Limb (tissue), 2 donors: Measurements from ENCODE around the gene LRRC56.

ENCODE experiments used
- DNase-seq, 2 donors: peaks; one replicate each; pipeline ENCODE4 v3.0.0-alpha.2; 2016; ENCODE audit errors: extremely low spot score in 2 of 2

LRRC56 gene

GRCh38 chr11:536841-537621, at the start of gene LRRC56:
TSS of gene LRRC56 (plus strand) at chr11:537527. CDS start at chr11:540685, 3,158 bp downstream.
- DNase-seq = peak in 1 of 2 donors; percentile 84

GRCh38 chr11:487571-488021, 49.7 kb upstream of the LRRC56 start:
- no peak for DNase-seq

GRCh38 chr11:488062-488461, 49.3 kb upstream of the LRRC56 start:
- no peak for DNase-seq

- no peak for DNase-seq
These were observed 48.7 kb upstream of the LRRC56 start for GRCh38 chr11:488579-488978.

- no peak for DNase-seq
These were observed 48.3 kb upstream of the LRRC56 start for GRCh38 chr11:488992-489391.

GRCh38 chr11:489610-490185, 47.6 kb upstream of the LRRC56 start:
- DNase-seq = no peak

- DNase-seq = no peak
These were observed 47.0 kb upstream of the LRRC56 start for GRCh38 chr11:490186-490929.

GRCh38 chr11:490930-491260, 46.4 kb upstream of the LRRC56 start:
- no peak for DNase-seq

GRCh38 chr11:491358-491757, 46.0 kb upstream of the LRRC56 start:
- no peak for DNase-seq

- DNase-seq = no peak
These were observed 44.7 kb upstream of the LRRC56 start for GRCh38 chr11:492427-493226.

GRCh38 chr11:494761-495536, 42.4 kb upstream of the LRRC56 start:
- peak in 1 of 2 donors; percentile 36 for DNase-seq

- DNase-seq = no peak
These were observed 41.8 kb upstream of the LRRC56 start for GRCh38 chr11:495537-495931.

GRCh38 chr11:496834-497564, 40.3 kb upstream of the LRRC56 start:
- no peak for DNase-seq

GRCh38 chr11:497565-498296, 39.6 kb upstream of the LRRC56 start:
- no peak for DNase-seq

- peak in 1 of 2 donors; percentile 29 for DNase-seq
These were observed 38.8 kb upstream of the LRRC56 start for GRCh38 chr11:498297-499181.

- no peak for DNase-seq
These were observed 37.9 kb upstream of the LRRC56 start for GRCh38 chr11:499201-500076.

GRCh38 chr11:501001-501682, 36.2 kb upstream of the LRRC56 start:
- DNase-seq = no peak
